Right lobe of liver (tissue), 6 donors: ENCODE results near the gene NCEH1. TPM values are rescaled to one million over a fixed set of nuclear protein-coding genes. Genes with fewer than 3 reads are reported as not detected.

Experiments
- ATAC-seq, 4 donors: fragments of 200-7000 bp; cut with Tn5 transposase; one replicate each; pipeline ENCODE4 v1.9.1; 2020; ENCODE audit warnings: mild to moderate bottlenecking in 4 of 4, moderate library complexity in 4 of 4
- DNase-seq, 3 donors: peaks; one replicate each; pipeline ENCODE4 v3.0.0-alpha.2; 2020
- H3K27ac ChIP-seq, 3 donors: fragments of 200-600 bp; one replicate each; pipeline ENCODE4 v1.8.0; 2022
- H3K27me3 ChIP-seq, 2 donors: fragments of 200-600 bp; one replicate each; pipeline ENCODE4 v1.8.0; 2022
- H3K36me3 ChIP-seq, 4 donors: fragments of 200-600 bp; sonication (generic) in 1 of 4; one replicate each; pipeline versions ENCODE4 v1.5.1 to v1.8.0; 2017 to 2022; ENCODE audit warnings: control low read depth in 1 of 4
- H3K4me1 ChIP-seq, 4 donors: fragments of 200-600 bp; sonication (generic) in 1 of 4; one replicate each; pipeline versions ENCODE4 v1.5.1 to v1.8.0; 2017 to 2022; ENCODE audit warnings: control low read depth in 1 of 4
- H3K4me3 ChIP-seq, 3 donors: fragments of 200-600 bp; one replicate each; pipeline ENCODE4 v1.8.0; 2022
- H3K9me3 ChIP-seq, 4 donors: fragments of 200-600 bp; sonication (generic) in 1 of 4; one replicate each; pipeline versions ENCODE4 v1.5.1 to v1.8.0; 2017 to 2022; ENCODE audit warnings: control low read depth in 1 of 4
- CTCF ChIP-seq, 4 donors: fragments of 200-600 bp in 3 of 4; fragments of 450-650 bp in 1 of 4; IDR thresholded peaks; one replicate each; pipeline versions ENCODE4 v1.5.1 to v1.8.0; 2016 to 2022; ENCODE audit warnings: antibody characterized with exemption in 4 of 4, mild to moderate bottlenecking in 2 of 4
- POLR2A ChIP-seq: fragments of 450-650 bp; IDR thresholded peaks from one replicate; pipeline ENCODE4 v1.6.1; 2017; ENCODE audit warnings: antibody characterized with exemption, mild to moderate bottlenecking
- WGBS: methylation state at CpG from one replicate; pipeline ENCODE4 v1.1.6; 2018; ENCODE audit warnings: low coverage, low lambda C conversion rate; ENCODE audit not compliant: insufficient coverage; ENCODE audit errors: missing lambda C conversion rate; 5-methylcytosine and 5-hydroxymethylcytosine counted together
- intact Hi-C, 2 donors: fragments of 100-400 bp; cut with DNase I; formaldehyde crosslinking; loops; one replicate each; pipeline versions ENCODE4 v1.11.2 to v1.14.1; 2022
- total RNA-seq, 6 experiments: library from RNA; depleted of rRNA in 2 of 6; stranded (reverse); fragments of >200 nt in 2 of 6; fragmentation: NEBNext Ultra II Directional in 3 of 6; extraction: Animal tissue kit (Norgen Biotek cat#: 25700) in 3 of 6; gene quantifications; one replicate each; pipeline versions ENCODE4 v1.1.0 to v1.2.4, GENCODE V29; 2016 to 2023
- donor health status: DM: no; HTN: yes; CAD: no.
- donor health status: DM: no; HTN: no; CAD: no.
- donor health status: DM: no; HTN: no; CAD: no.
- donor health status: DM: no; HTN: yes; CAD: no.
- donor health status: DM: no; HTN: yes; CAD: no.

Gene NCEH1
- total RNA-seq, 6 experiments from 2014 or later, result 1.5 to 13.0 (median 4.3) TPM

- DNase-seq, result no peak
- H3K27ac ChIP-seq, result no peak overlapping the region
- no peaks in the 10 kb centered on the region for H3K27me3 ChIP-seq
- 41% methylated on average over 3 of the region's 3 CpGs for WGBS
- no peaks in the 10 kb centered on the region for H3K36me3 ChIP-seq
- no peak for TF ChIP-seq CTCF (IDR thresholded peaks at IDR 0.05)
- no peak for TF ChIP-seq POLR2A
- peaks cover 0 to 3% (median 0%) of the 10 kb centered on the region in 4 donors for H3K4me1 ChIP-seq
- intact Hi-C loops, result no loop called here
- H3K9me3 ChIP-seq, result no peaks in the 10 kb centered on the region
- H3K4me3 ChIP-seq, result no peak overlapping the region
- no peak for ATAC-seq
Observed at GRCh38 chr3:172687501-172687900, 23.4 kb downstream of the NCEH1 start.

DNA sequence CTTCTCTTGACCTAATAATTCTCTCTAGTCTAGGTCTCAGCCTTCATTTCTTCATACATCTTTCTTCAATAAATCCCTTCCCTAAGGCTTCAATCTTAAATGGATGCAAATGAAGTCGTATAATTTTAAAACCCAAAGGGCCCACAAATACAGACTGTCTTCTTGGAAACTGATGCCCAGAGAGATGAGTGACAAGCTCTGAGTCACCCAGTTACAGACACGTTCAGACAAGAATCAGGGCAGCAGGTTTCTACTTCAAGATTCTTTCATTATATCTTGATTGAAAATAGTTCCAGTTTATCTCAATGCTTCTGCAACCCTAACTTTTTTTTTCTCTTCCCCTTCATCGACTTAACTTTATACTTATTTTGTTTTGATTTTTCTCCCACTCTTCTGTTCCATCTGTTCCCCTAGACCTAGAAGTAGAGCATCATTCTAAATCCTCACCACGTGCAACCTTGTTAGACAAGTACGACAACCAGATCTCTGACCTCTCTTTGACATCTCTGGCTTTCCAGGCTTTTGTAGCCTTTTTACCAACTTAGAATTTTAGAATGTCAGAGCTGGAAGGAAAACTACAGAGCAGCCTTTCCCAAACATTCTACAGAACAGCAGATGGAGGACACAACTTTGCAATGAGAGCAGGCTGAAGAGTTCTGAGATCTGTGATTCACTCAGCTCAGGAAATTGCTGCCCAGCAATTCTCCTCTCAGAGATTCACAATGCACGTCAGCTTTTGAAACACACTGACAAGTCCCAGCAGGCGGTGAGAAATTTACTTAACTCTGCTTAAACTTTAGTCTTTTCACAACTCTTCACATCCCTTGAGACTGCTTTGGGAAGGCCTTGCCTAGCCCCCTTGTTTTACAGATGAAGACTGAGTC lies 25.3 kb downstream of the NCEH1 start:
- Histone ChIP-seq H3K27ac (no peak overlapping the region), H3K36me3 (no peaks in the 10 kb centered on the region), H3K9me3 (no peaks in the 10 kb centered on the region), H3K4me1 (no peaks in the 10 kb centered on the region), H3K4me3 (no peak overlapping the region), H3K27me3 (no peaks in the 10 kb centered on the region)
- intact Hi-C loops, result no loop called here
- WGBS, result 76% methylated on average over 7 of the region's 7 CpGs
- TF ChIP-seq POLR2A, result no peak
- TF ChIP-seq CTCF (IDR thresholded peaks at IDR 0.05), result no peak
- DNase-seq, result no peak
- ATAC-seq, result no peak

DNA sequence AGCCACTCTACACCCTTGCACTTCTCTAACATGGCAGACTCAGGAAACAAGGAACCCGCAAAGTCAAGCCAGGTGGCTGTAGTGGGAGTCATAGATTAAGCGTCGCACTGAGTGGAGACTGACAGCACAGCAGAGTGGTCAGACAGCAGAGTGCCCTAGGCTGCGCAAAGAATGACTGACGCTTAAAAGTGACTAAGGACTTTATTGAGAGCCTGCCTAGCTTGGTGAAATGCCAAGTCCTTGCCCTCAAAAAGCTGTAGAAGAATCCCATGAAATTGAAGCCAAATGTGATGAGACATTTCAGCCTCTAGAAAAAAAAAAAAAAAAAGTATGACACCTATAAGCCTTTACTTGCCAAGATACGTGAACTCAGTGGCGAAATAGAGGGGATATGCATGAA lies 30.2 kb downstream of the NCEH1 start:
- no peaks in the 10 kb centered on the region for H3K27me3 ChIP-seq
- H3K4me1 ChIP-seq, result no peaks in the 10 kb centered on the region
- no peaks in the 10 kb centered on the region for H3K36me3 ChIP-seq
- H3K27ac ChIP-seq, result no peak overlapping the region
- 90% methylated on average over 6 of the region's 7 CpGs for WGBS
- ATAC-seq, result no peak
- no peaks in the 10 kb centered on the region for H3K9me3 ChIP-seq
- no peak for TF ChIP-seq CTCF (IDR thresholded peaks at IDR 0.05)
- no peak for TF ChIP-seq POLR2A
- H3K4me3 ChIP-seq, result no peak overlapping the region
- intact Hi-C loops, result no loop called here
- DNase-seq, result no peak

DNA sequence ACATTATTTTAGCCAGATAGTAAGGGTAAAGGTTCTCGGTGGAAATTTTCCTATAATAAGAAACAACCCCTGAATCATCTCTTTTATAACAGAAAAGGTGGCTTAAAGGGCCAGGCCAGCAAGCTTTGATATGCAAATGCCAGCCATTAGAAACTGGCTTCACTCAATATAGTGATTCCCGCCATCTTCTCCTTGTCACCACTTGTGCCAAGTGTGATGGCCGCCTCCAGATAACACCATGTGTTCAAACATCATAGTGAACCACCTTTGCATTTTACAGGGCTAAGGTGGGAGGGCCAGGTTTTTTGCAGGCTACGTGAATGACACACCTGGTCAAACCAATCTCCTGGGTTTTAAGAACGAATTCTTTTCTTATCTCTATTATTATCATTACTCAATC lies 31.3 kb downstream of the NCEH1 start:
- WGBS, result 87% methylated on average over 3 of the region's 5 CpGs
- ATAC-seq, result no peak
- intact Hi-C loops, result no loop called here
- Histone ChIP-seq H3K4me3 (no peak overlapping the region), H3K9me3 (no peaks in the 10 kb centered on the region), H3K4me1 (no peaks in the 10 kb centered on the region), H3K27ac (no peak overlapping the region), H3K36me3 (no peaks in the 10 kb centered on the region), H3K27me3 (no peaks in the 10 kb centered on the region)
- DNase-seq, result no peak
- TF ChIP-seq POLR2A (no peak), CTCF (IDR thresholded peaks at IDR 0.05) (no peak)
